Neuron (in vitro differentiated cells): ENCODE measurements around the gene ORC6.
A peak's percentile ranks its signal among the peaks of the same experiment; 100 is the strongest.
"Not testable (repeated sequence)": the region's sequence is repeated elsewhere in the genome, so short reads cannot be mapped to it uniquely, and the experiment has no call there.

Experiments used
- H2AFZ ChIP-seq: one replicate; pipeline ENCODE4 v1.6.1; 2013; ENCODE audit warnings: low read depth, mild to moderate bottlenecking, inconsistent platforms, low read length, moderate library complexity
- H3K27me3 ChIP-seq: one replicate; pipeline ENCODE4 v1.6.1; 2013; ENCODE audit warnings: low read length; ENCODE audit not compliant: insufficient read depth
- H3K36me3 ChIP-seq: one replicate; pipeline ENCODE4 v1.6.1; 2013; ENCODE audit warnings: low read length; ENCODE audit not compliant: insufficient read depth
- H3K4me1 ChIP-seq: one replicate; pipeline ENCODE4 v1.6.1; 2013; ENCODE audit warnings: low read length; ENCODE audit not compliant: insufficient read depth
- H3K4me3 ChIP-seq: 2 replicates; pipeline ENCODE4 v1.5.1; 2013; ENCODE audit warnings: mild to moderate bottlenecking, low read length, moderate library complexity
- H3K9me3 ChIP-seq: one replicate; pipeline ENCODE4 v1.6.1; 2013; ENCODE audit warnings: low read length

ORC6 gene, protein sequence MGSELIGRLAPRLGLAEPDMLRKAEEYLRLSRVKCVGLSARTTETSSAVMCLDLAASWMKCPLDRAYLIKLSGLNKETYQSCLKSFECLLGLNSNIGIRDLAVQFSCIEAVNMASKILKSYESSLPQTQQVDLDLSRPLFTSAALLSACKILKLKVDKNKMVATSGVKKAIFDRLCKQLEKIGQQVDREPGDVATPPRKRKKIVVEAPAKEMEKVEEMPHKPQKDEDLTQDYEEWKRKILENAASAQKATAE

GRCh38 chr16:46689365-46690280 lies at the start of gene ORC6:
Gene ORC6, plus strand, starts transcription at chr16:46689659. Its CDS starts 47 bp downstream, at chr16:46689706.
- no peaks in the 10 kb centered on the region for H3K9me3 ChIP-seq
- H3K4me1 ChIP-seq: peaks cover 29% of the 10 kb centered on the region
- H2AFZ ChIP-seq: peak within 1 kb of the TSS; percentile 53
- peaks cover 26% of the 10 kb centered on the region for H3K36me3 ChIP-seq
- H3K4me3 ChIP-seq: peak within 1 kb of the TSS; percentile 85
- no peaks in the 10 kb centered on the region for H3K27me3 ChIP-seq

DNA sequence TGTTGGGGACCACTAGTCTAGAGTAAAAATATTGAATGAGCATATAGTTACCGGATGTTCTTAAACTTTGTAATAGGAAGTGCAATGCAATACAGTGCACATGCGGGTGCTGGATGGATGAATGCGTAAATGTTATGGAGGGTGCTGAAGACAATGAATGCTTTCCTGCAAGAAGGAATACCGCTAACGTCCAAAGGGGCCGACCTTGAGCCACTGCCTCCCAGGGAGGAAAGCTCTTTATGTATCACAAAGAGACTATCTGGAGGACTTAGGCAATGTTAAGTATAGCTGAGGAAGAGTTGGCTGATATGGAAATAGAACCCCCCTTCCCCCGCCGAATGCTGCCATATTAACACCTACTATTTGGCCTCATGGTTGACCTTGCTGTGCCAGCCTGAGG lies 40.8 kb upstream of the ORC6 start:
- no peaks in the 10 kb centered on the region for H3K36me3 ChIP-seq
- H3K4me3 ChIP-seq: no peak overlapping the region
- no peaks in the 10 kb centered on the region for H3K4me1 ChIP-seq
- no peaks in the 10 kb centered on the region for H3K9me3 ChIP-seq
- no peak overlapping the region for H2AFZ ChIP-seq
- H3K27me3 ChIP-seq: no peaks in the 10 kb centered on the region

DNA sequence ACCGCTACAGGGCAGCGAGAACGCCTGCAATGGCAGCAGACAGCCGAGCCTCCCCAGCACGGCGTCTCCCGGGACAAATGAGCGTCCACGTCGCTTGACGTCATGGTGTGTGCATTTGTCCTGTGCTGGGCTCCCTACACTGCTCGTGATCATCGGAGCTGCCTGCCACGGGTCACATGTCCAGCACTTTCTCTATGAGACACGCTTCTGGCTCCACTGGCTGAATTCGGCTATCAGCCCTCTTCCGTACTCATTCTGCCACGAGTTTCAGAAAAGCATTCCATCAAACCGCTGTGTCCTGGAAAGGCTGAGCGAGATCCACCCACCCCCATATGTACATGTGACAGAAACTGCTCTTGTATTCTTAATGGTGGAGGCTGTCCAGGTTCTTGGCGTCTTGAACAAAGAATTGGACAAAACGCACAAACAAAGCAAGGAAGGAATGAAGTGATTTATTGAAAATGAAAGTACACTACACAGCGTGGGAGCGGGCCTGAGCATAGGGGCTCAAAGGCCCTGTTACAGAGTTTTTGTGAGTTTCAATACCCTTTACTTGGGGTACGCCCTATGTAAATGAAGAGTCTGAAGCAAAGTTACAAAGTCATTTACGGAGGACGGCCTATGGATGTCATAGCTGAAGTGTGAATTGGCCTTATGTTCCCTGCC lies 39.7 kb upstream of the ORC6 start:
- Histone ChIP-seq H2AFZ (no peak overlapping the region), H3K36me3 (no peaks in the 10 kb centered on the region), H3K27me3 (no peaks in the 10 kb centered on the region), H3K4me3 (no peak overlapping the region), H3K4me1 (no peaks in the 10 kb centered on the region), H3K9me3 (peaks cover 3% of the 10 kb centered on the region)

GRCh38 chr16:46650254-46650623 lies 39.2 kb upstream of the ORC6 start:
- H3K27me3 ChIP-seq: no peaks in the 10 kb centered on the region
- H3K4me1 ChIP-seq: no peaks in the 10 kb centered on the region
- H3K4me3 ChIP-seq: no peak overlapping the region

DNA sequence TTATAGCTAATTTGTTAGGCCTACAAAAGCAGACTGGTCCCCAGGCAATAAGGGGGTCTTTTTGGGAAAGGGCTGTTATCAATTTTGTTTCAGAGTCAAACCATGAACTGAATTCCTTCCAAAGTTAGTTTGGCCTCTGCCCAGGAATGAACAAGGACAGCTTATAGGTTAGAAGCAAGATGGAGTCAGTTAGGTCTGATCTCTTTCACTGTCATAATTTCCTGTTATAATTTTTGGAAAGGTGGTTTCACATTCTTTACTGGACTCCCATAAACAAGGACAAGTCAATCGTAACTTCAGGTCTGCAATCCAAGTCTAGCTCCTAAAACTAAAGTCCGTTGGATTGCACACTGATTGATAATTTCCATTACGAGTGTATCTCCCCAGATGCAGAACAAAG lies 38.2 kb upstream of the ORC6 start:
- H3K36me3 ChIP-seq: peaks cover 2% of the 10 kb centered on the region
- peaks cover 3% of the 10 kb centered on the region for H3K9me3 ChIP-seq
- no peaks in the 10 kb centered on the region for H3K27me3 ChIP-seq
- H3K4me1 ChIP-seq: no peaks in the 10 kb centered on the region
- H3K4me3 ChIP-seq: no peak overlapping the region
- H2AFZ ChIP-seq: no peak overlapping the region

More at GRCh38 chr16:46650254-46650623, 39.2 kb upstream of the ORC6 start:
- Histone ChIP-seq H2AFZ (no peak overlapping the region), H3K36me3 (no peaks in the 10 kb centered on the region), H3K9me3 (peaks cover 3% of the 10 kb centered on the region)

GRCh38 chr16:46658925-46659324 lies 30.5 kb upstream of the ORC6 start:
- H3K4me3 ChIP-seq: no peak overlapping the region

DNA sequence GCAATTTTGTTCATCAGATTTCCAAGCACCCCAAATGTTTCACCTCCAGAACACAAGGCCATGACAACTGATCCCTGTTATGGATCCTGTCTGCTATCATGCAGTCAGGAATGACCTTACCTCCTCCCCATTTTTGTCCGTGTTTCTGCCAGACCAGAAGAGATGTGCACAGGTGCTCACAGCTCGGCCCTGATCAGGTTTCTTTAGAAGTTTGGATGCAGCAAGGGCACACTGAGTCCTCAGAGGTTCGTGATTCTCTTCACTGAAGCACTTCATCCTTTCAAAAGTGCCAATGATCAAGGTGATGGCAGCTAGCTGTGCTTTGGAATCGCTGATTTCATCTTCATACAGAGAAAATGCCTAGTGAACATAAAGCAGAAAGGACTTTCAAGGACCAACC lies 27.3 kb upstream of the ORC6 start:
- H2AFZ ChIP-seq: no peak overlapping the region

More at GRCh38 chr16:46658925-46659324, 30.5 kb upstream of the ORC6 start:
- H3K9me3 ChIP-seq: peaks cover 3% of the 10 kb centered on the region
- peaks cover 69% of the 10 kb centered on the region for H3K36me3 ChIP-seq
- H3K4me1 ChIP-seq: no peaks in the 10 kb centered on the region
- no peaks in the 10 kb centered on the region for H3K27me3 ChIP-seq
- no peak overlapping the region for H2AFZ ChIP-seq

GRCh38 chr16:46673320-46674013 lies 16.0 kb upstream of the ORC6 start:
- peaks cover 74% of the 10 kb centered on the region for H3K36me3 ChIP-seq

More for the DNA sequence above, 27.3 kb upstream of the ORC6 start:
- Histone ChIP-seq H3K27me3 (no peaks in the 10 kb centered on the region), H3K4me1 (no peaks in the 10 kb centered on the region), H3K4me3 (no peak overlapping the region), H3K36me3 (peaks cover 84% of the 10 kb centered on the region), H3K9me3 (no peaks in the 10 kb centered on the region)

DNA sequence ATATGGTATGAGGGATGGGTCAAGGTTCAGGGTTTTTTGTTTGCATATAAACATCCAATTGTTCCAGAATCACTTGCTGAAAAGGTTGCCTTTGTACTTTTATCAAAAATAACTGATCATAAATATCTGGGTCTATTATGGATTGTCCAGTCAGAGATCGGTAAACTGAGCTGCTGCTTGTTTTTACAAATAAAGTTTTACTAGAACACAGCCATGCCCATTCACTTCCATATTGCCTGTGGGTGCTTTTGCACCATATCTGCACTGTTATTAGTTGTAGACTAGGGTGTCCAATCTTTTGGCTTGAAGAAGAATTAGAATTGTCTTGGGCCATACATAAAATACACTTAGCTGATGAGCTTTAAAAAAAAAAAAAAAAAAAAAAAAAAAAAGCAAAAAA lies 11.5 kb upstream of the ORC6 start:
- H2AFZ ChIP-seq, H3K4me1 ChIP-seq, H3K4me3 ChIP-seq, H3K9me3 ChIP-seq, H3K27me3 ChIP-seq: not testable (repeated sequence)
- H3K36me3 ChIP-seq: peaks cover 62% of the 10 kb centered on the region

More at GRCh38 chr16:46673320-46674013, 16.0 kb upstream of the ORC6 start:
- no peak overlapping the region for H3K4me3 ChIP-seq
- H3K27me3 ChIP-seq: no peaks in the 10 kb centered on the region
- H3K4me1 ChIP-seq: no peaks in the 10 kb centered on the region
- H2AFZ ChIP-seq: no peak overlapping the region
- H3K9me3 ChIP-seq: peaks cover under 1% of the 10 kb centered on the region

DNA sequence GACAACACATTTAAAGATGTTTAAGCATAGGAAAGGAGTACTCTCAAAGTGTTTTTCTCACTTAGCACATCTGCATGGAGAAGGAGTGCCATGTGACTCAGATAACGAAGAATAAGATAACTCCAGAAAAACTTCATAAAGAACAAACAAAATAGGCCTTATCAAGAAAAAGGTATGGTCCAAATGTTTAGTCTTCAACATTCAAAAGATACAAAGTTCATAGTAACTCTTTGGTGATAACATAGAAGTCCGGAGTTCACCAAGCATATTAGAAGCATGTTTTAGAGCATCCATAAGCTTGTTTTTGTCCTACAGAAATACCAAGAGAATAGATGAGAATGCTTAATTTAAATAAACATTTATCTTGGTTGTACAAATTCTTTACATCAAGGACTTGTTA lies 7.6 kb upstream of the ORC6 start:
- not testable (repeated sequence) for H3K9me3 ChIP-seq, H3K4me3 ChIP-seq, H2AFZ ChIP-seq, H3K27me3 ChIP-seq, H3K4me1 ChIP-seq
- peaks cover 45% of the 10 kb centered on the region for H3K36me3 ChIP-seq

DNA sequence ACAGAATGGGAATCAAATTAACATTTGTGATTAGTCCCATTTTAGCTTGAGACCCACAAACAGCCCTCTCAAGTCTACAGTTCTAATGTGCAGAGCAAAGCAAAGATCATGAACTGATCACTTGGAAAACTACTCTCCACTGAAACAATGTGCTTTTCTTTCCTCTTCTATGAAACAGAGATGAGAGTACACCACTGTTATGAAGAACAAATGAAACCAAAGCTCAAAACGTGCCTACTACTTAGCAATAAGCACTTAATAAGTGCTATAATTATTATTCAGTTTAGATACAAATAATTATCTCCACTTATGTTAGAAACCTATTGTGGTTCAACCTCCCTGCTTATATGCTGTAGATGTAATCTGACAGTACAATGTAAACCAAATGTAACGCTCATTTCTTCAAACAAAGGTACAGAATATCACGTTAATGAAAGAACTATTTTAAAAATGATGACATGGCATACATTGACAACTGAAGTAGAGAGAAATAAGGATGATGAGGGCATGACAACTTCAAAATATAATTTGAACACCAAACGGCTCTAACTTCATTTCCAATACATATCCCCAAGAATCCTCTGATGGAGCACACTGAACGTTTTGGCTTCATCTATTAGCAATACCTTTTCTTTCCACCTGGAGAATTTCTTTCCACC lies 2.5 kb upstream of the ORC6 start:
- Histone ChIP-seq H2AFZ (no peak overlapping the region), H3K4me3 (peak overlapping the region; percentile 85), H3K27me3 (no peaks in the 10 kb centered on the region), H3K4me1 (peaks cover 29% of the 10 kb centered on the region), H3K9me3 (no peaks in the 10 kb centered on the region), H3K36me3 (peaks cover 19% of the 10 kb centered on the region)

DNA sequence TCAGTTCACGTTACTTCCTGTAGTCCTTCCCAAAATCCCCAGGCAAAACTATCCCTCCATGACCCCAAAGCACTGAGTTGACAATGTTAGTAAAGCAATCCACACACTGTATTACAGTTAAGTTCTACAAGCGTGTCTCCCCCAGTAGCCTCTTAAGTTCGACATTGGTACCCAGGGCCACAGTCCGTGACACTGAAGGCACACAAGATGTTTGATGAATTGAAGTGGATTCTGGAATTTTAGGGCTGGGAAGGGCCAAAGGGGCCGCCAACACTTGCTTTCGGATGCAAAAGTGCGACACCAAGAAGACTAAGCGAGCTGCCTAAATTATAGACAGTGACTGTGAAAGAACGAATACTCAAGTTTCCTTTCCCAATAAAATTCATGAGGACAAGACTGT lies 2.0 kb upstream of the ORC6 start:
- Histone ChIP-seq H3K4me1 (peaks cover 29% of the 10 kb centered on the region), H3K9me3 (no peaks in the 10 kb centered on the region), H3K4me3 (peak overlapping the region; percentile 85), H3K27me3 (no peaks in the 10 kb centered on the region), H2AFZ (no peak overlapping the region), H3K36me3 (peaks cover 21% of the 10 kb centered on the region)
